ENCODE results near the gene ATP7B. TPM values are rescaled to one million over a fixed set of nuclear protein-coding genes. Genes with fewer than 3 reads are reported as not detected.
A peak's percentile ranks its signal among the peaks of the same experiment; 100 is the strongest.

ATP7B gene
- total RNA-seq, 1 donor from 2014 or later: 6.3 TPM

GRCh38 chr13:52006523-52007245 is 4.6 kb downstream of the ATP7B start:
- Histone ChIP-seq H3K27me3 (ENCODE audit: low read depth) (peaks cover 4% of the 10 kb centered on the region), H3K27ac (no peak overlapping the region), H3K9me3 (no peaks in the 10 kb centered on the region), H3K4me1 (no peaks in the 10 kb centered on the region), H3K36me3 (no peaks in the 10 kb centered on the region), H3K4me3 (no peak overlapping the region)
- intact Hi-C loops (cut with DNase I): no loop called here
- ATAC-seq (no peak), DNase-seq (no peak)
- TF ChIP-seq CTCF (IDR thresholded peaks at IDR 0.05): no peak

GRCh38 chr13:52005841-52006522 is 5.3 kb downstream of the ATP7B start:
- H3K27me3 ChIP-seq (ENCODE audit: low read depth): peaks cover 2% of the 10 kb centered on the region
- DNase-seq: no peak
- no peak overlapping the region for H3K4me3 ChIP-seq
- no peaks in the 10 kb centered on the region for H3K9me3 ChIP-seq
- intact Hi-C loops (cut with DNase I): no loop called here
- no peaks in the 10 kb centered on the region for H3K4me1 ChIP-seq
- ATAC-seq: no peak
- TF ChIP-seq CTCF (IDR thresholded peaks at IDR 0.05): no peak
- no peak overlapping the region for H3K27ac ChIP-seq
- H3K36me3 ChIP-seq: no peaks in the 10 kb centered on the region

GRCh38 chr13:52004511-52005170 is 6.6 kb downstream of the ATP7B start:
- intact Hi-C loops (cut with DNase I): no loop called here
- no peaks in the 10 kb centered on the region for H3K36me3 ChIP-seq
- no peak for DNase-seq
- H3K27me3 ChIP-seq (ENCODE audit: low read depth): no peaks in the 10 kb centered on the region
- H3K27ac ChIP-seq: no peak overlapping the region
- H3K4me3 ChIP-seq: no peak overlapping the region
- ATAC-seq: peak in 1 of 2 donors; percentile 45
- no peaks in the 10 kb centered on the region for H3K4me1 ChIP-seq
- H3K9me3 ChIP-seq: no peaks in the 10 kb centered on the region
- no peak for TF ChIP-seq CTCF (IDR thresholded peaks at IDR 0.05)

GRCh38 chr13:52003541-52003940 is 7.7 kb downstream of the ATP7B start:
- H3K36me3 ChIP-seq: no peaks in the 10 kb centered on the region
- no peak overlapping the region for H3K4me3 ChIP-seq
- H3K9me3 ChIP-seq: no peaks in the 10 kb centered on the region
- no peak for TF ChIP-seq CTCF (IDR thresholded peaks at IDR 0.05)
- no peak for ATAC-seq
- H3K27ac ChIP-seq: no peak overlapping the region
- no peaks in the 10 kb centered on the region for H3K27me3 ChIP-seq (ENCODE audit: low read depth)
- intact Hi-C loops (cut with DNase I): no loop called here
- H3K4me1 ChIP-seq: no peaks in the 10 kb centered on the region
- no peak for DNase-seq

GRCh38 chr13:52002361-52002760 is 8.9 kb downstream of the ATP7B start:
- no peaks in the 10 kb centered on the region for H3K36me3 ChIP-seq
- no peaks in the 10 kb centered on the region for H3K27me3 ChIP-seq (ENCODE audit: low read depth)
- ATAC-seq: no peak
- H3K9me3 ChIP-seq: no peaks in the 10 kb centered on the region
- no peak overlapping the region for H3K4me3 ChIP-seq
- intact Hi-C loops (cut with DNase I): no loop called here
- no peak for DNase-seq
- H3K4me1 ChIP-seq: no peaks in the 10 kb centered on the region
- H3K27ac ChIP-seq: no peak overlapping the region
- TF ChIP-seq CTCF (IDR thresholded peaks at IDR 0.05): no peak
